Stimulated activated CD4-positive, alpha-beta T cell treated with anti-CD3 and anti-CD28 coated beads, TNF-alpha, amount 100 ng/mL, for 24 hours (primary cell): ENCODE data around the gene COL4A6.

Experiments used
- DNase-seq, 3 experiments: peaks; one replicate each; pipeline ENCODE4 v3.0.0-alpha.2; 2020; ENCODE audit warnings: low read depth in 3 of 3

Gene COL4A6

DNA sequence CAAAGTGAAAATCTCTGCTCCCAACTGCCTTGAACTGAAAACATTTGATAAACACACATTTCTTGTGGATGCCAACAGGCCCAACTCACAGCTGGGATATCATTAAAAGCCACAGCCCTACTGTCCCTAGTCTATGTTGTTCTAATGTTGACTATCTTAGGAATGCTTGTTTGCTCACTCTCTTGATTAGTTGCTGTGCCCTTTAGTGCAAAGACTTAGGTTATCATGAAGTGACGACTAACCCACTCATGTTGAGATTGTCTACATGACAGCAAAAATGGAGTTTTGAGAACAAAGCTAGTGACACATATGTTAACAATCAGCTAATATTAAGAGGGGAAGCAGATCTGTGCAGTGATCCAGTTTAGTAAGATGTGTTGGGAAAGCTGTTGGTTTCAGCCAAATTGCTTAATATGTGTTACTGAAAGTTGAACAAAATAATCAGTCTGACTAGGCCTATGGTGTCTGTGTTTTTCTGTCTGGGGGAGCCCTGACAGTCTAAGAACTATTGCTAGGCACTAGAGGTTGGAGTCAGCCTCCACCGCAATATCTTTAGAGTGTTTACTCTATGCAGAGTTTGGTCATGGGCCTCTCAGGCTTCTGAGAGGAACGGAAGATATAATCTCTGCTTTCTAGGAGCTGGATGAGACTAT lies 221.2 kb downstream of the COL4A6 start:
- no peak for DNase-seq

DNA sequence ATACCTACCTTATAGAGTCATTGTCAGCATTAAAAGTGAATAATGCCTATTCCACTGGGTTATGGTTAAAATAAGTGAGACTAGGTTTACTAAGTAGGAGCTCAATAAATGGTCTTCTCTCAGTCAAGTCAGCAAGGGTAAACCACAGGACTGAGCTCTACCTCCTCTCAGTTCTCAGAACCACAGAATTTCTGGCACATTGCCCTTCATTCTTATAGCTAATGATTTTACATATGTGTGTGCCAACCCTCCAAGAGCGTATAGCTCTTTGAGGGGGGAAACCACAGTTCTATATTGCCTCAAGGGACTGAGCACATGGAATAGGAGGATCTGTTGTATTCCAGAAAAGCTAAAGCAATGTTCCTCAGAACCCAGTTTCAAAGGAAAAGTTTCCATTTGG lies 221.8 kb downstream of the COL4A6 start:
- DNase-seq = no peak

DNA sequence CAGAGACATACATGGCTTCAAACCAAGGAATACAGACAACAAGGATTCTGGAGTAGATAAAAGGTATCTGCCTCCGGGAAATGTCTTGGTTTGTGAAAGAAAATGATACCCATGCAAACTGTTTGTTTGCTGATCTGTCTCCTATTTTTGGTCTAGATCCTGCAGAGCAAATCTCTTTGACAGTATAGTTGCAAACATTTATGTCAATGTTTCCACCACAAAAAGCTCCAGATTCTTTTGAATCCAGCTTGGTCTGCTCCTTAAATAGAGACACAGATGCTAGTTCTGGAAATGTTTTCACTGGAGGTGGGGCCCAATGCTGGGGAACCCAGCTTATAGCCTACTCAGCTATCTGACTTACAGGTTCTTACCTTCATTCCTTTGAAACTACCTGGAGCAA lies 226.9 kb downstream of the COL4A6 start:
- DNase-seq = no peak

DNA sequence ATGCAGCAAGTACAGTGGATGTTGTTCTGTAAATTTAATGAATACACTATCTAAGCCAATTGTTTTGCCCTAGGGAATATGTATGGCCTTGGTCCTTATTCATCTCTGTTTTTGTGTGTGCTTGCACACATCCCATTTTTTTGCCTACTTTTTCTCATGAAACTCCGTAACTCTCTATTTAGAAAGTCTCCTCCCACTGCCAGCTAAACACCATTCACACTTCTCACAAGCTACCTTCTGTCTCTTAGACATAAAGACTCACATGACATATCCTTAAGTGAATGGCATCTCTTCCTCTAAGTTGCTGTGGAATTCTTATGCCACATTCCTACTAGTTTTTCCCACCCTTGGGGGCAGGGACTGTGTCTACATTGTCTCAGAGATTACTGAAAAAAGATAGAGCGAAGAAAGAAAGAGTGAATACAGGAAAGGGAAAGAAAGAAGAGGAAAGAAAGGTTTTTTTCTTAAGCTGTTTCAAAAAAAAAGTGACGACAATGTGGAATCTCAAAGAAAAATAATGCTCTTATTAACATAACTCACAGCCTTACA lies 229.1 kb downstream of the COL4A6 start:
- DNase-seq = no peak

DNA sequence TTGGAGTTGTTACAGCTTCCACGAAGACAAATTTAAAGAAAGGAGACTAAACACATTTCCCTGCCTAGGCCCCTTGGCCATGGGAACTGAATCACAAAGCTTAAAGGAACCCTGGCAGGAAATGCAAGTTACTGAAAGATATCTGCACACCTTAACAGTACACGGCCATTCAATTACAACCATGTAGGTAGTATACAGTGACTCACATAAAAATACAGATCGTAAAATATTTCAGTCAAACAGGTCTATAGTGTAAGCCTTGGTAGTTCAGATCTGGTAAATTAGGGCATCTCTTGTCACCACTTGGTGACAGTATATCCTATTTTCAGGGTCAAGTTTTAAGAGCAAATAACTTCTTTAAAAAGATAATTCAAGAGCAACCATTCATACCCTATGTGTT lies 234.7 kb downstream of the COL4A6 start:
- no peak for DNase-seq

DNA sequence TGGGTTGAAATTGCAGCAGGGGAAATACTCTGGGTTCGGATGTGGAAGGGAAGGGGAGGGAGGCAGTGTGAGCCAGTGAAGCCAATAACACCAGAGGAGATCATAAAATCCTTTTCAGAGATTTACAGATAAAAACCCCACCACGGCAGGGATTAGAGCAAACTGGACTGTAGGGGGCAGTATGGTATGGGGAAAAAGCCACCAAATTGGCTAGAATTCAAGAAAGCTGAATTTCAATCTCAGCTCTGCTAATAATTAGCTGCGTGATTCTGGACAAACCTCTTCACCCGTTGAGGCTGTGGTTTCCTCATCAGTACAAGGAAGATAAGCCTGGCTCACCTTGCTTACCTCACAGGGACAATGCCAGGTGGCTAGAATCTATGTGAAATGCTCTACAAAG lies 238.5 kb downstream of the COL4A6 start:
- no peak for DNase-seq

DNA sequence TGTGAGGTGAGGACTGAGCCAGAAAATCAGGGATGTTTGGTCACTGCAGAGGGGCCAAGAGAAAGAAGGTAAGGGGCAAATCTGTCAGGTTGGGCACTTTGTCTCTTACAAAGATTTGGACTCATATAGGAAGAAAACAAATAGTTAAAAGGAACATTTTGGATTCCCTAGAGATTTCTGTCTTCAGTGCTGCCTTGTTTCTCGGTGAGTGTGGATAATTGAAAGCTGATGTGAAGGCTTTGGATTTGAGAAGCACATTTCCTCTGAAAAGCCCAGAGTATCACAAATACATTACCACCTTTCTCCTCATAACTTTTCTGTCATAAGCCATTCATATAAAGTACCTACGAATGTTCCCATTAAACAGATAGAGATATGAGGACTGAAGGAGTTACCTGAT lies 239.2 kb downstream of the COL4A6 start:
- DNase-seq = no peak

DNA sequence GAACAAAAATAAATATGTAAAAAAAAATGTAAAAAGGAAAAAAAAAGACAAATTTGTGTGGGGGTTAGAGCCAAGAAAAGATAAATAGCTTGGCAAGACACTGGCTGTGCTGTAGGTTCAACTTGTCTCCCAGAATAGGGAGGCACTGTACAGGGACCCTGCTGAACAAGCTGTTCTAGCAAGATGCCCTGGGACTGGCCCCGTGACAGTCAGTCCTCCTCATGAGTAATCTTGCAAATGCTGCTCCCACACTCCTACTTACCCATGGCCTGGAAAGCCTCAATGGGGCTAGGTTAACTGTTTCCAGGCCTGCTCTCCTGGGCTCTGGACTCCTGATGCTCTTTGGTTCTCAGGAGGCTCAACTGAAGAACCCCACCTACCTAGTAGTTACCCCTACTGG lies 239.8 kb downstream of the COL4A6 start:
- no peak for DNase-seq

DNA sequence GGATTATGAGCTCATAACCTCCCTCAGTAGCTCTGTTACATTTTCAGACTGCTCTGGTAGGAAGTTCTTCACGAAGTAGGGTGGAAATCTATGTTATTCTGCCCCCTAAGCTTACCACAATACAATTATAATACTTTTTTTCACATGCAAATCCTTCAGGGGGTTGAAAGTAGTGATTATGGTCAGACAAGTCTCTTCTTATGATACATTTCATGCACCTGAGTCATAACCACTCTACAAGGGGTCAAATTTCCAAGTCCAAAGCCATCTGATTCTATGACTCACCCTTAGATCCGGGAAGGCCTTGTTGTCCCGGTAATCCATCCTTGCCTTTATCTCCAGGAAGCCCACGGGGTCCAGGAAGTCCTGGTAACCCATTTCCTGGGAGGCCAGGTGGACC lies 251.4 kb downstream of the COL4A6 start:
- DNase-seq = no peak

DNA sequence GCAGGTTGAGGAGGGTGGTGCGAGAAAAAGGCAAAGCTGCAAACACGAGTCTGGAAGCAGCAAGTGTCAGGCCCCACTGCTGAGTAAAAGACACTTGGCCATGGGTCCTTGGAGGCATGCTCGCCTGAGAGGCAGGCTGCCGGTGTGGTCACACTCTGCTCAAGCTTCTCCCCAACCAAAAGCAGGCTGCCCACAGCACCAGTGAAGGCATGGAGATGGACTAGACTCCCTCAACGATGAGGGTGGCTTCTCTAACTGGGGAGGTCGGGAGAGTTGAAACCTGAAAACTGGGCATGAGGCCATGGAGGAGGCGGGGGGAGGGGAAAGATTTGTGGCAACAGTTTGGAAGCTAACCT lies 260.1 kb downstream of the COL4A6 start:
- no peak for DNase-seq

DNA sequence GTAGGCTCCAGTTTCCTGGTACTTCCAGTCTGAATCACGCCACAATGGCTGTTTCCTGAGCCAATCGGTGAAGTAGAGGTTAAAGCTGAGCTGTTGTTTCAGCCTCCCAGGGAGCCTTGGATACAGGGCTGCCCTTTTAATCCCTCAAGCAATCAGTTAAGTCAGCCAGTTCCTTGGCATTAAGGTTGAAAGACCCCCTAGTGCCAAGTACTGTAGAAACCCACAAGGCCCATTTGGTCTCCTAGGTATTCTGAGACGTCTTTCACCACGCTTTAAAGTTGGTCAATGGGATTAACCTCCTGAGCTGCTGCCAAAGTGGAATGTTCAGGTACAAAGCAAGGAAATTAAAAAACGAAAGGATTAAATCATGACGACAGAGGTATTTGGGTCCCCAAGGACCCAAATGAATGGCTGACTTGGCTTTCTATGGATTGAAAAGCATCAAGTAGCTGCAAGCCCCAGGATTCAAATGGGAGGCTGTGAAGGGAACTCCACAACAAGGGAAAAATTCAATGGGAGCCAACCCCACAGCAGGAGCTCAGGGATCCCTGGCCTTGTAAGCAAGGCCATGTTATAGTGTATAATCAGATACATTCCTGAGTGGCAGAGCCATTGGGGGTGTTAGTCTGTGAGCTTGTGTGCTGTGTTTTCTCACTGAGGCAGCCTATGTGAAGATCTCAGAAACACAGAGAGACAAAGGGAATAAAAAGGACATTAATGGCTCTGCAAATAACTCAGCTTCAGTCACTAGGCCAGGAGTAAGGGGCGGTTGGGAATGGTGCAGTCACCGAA lies 260.7 kb downstream of the COL4A6 start:
- no peak for DNase-seq

DNA sequence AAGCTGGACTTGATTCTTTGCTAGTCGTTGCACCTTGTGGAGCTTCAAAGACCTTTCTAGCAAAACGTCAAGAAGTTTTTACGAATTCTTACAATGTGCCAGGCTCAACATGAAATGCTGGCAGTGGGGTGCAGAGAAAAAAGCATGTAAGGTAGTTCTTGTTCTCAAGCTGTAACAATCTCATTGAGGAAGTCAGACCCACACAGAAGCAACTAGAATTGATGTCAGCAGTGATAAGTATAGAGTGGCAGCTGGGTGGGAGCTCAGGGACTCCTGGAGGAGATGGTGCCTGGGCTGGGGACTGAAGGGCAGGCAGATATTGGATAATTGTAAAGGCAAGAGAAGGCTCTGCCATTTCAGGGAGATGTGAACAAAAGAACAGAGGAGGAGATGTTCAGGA lies 264.3 kb downstream of the COL4A6 start:
- DNase-seq = no peak

DNA sequence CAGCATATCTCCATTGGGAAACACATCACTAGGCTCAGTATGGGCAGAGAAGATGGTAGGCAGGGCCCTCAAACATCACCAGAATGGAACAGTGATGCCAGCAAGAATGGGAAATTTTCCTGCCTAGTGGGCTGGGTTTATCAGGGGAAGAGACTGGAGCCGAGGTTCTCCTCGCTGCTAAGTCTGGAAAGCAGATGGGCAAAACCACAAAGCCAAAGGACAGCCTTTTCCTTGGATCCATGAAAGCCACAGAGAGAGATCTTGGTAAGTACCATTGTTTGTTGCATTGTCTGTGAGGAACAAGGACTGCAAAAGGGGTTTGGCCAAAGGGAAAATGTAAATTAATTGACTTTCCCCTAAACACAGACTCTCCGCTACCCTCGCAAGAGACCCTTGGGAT lies 266.6 kb downstream of the COL4A6 start:
- no peak for DNase-seq

DNA sequence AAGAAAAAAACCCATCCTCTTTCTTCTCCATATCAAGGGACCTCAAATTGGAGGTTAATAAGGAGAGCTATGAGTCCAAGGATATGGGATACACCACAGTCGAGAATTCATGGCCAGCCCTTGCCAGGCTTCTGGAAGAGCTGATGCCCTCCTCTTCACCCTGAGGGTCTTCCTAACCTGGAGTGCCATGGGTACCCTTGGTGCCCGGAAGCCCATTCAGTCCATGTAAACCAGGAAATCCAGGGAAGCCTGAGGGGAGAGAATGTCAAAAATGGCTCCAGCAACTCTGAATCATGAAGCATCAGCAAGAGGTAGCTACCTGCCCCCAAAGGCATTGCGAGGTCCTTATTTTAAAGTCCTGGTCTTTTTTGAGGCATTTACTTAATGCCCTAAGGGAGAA lies 268.5 kb downstream of the COL4A6 start:
- no peak for DNase-seq

DNA sequence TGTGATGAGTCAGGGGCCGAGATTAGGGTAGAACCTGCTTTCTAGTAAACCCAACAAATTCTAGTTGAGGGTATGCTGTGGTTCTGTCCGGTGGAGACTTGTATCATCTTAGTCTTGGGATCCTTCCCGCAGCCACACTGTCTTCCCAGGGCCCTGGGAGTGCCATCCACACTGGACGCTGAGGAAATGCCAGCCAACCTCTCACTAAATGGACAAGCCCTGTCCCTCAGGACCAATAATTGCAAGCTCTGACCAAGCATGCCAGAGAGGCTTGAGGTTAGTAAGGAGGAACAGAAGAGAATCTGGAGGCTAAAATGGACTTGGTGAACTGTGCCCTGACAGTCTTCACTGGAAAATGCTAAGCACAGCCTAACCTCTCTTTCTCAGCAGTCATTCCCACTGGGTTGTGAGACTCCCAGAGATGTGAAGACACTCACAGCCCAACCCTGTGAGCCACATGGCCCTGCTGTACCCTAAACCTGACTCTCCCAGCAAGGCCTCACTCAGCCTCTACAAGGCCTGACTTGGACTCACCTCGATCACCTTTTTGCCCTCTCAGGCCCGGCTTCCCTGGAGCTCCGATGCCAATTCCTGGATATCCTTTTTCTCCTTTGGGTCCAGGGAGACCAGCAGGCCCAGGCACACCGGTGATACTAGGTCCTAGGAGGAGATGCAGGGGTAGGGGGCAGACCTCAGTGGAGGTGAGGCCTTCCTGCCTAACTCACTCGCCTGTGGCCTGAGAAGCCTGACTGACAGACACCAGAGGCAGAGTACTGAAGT lies 269.1 kb downstream of the COL4A6 start:
- no peak for DNase-seq

DNA sequence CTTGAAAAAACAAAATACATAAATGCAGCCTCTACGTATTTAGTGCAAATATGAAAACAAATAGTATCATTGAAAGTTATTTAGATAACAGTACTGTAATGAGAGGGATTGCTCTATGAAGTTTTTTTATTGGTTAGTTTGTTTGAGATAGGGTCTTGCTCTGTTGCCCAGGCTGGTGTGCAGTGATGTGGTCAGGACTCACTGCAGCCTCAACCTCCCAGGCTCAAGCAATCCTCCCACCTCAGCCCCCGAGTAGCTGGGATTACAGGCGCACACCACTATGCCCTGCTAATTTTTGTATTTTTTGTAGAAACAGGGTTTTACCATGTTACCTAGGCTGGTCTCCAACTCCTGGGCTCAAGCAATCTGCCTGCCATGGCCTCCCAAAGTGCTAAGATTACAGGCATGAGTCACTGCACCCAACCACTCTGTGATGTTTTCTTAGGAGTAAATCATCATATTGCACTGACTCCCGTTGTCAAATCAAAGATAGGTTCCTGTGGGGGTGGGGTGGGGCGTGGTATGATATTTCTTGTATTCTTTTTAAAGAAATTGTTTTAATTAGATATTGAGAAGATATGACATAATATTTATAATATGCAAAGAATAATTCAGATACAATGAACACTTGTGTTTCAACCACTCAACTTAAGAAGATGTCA lies 270.9 kb downstream of the COL4A6 start:
- DNase-seq = no peak

DNA sequence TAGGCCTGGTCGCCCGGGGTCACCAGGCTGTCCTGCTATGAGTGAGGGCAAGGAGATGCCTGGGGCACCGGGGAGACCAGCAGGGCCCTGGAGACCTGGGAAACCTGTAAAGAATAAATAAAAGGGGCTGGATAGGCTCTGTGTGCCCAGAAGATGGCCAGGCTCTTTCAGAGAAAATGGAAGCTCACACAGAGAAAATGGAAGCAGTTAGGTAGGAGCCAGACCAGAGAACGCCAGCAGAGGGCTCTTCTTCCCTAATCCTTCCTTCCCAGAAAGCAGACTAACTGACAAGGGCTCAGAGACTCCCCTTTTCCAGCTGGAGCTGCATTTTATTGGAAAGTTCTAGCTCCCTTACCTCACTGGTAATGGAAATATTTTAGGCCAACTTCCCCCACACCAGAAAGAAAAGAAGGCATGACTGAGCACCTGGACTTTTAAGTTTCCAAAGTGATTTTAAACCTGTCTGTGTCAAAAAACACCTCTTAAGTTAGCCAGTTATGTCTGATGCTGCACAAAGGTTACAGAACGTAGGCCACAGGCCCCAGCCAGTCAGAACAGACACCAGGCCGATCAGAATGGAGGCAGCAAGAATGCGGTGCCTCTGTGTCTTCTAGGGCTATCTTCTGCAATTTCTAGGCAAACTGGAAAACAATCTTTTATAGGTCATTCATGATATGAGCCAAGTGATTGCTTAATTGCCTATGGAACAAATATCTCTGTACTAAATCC lies 272.7 kb downstream of the COL4A6 start:
- DNase-seq = no peak

DNA sequence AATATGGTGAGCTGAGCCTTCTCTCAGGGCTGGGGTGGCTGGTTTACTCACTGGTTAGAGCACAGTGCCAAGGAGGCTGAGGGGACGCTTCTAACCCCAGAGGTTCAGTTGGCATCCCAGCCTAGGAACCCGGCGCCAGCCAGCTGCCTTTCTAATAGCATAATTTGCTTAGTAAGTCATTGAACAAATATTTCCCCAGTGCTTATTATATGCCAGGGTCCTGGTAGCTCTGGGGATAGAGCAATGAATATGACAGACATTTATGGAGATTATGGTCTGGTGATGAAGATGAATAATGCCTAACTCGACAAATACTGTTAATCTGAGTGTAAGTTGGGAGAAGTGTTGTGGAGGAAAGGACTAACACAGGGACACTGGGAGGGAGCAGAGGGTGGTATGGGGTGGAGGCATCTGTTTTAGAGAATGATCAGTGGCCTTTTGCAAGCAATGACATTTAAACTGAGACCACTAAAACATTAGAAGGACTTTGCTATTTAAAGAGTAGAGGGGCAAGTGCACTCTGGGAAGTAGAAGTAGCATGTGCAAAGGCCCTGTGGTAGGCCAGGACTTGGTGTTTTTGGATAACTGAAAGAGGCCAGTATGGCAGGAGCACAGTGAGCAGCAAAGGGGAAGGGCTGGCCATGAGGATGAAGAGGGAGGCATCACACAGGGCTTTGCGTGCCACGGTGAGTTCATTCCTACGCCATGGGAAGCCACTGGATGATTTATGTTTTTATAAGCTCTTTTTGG lies 274.7 kb downstream of the COL4A6 start:
- no peak for DNase-seq

DNA sequence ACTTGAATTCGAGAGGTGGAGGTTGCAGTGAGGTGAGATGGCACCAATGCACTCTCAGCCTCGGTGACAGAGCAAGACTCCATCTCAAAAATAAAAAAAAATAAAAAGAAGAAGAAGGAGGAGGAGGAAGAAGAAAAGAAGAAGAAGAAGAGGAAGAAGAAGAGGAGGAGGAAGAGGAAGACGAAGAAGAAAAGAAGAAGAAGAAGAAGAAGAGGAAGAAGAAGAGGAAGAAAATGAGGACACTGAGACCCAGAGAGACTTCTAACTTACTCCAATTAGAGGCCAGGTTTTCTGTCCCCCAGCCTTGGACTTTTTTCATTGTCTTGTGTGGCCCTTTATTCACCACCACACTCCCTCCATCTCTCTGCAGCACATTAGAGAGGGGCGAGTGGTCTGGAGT lies 276.0 kb downstream of the COL4A6 start:
- DNase-seq = no peak

DNA sequence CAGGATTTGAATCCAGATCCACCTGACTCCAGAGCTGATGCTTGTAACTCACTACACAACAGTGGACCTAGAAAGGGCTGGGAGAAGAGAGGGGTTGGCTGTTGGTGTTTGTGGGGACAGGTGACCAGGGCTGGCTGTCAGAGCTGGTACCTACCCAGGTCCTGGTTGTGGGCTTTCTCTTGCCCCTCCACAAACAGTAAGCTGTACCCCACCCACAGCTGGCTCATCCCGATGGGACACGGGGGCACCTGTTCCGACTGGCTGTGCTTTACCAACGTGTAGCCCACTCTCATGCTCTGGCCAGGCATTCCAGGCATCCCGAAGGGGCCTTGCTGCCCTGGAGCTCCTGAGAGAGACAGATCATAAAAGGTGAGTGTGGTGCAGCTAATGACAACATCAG lies 277.9 kb downstream of the COL4A6 start:
- no peak for DNase-seq
